ENCODE results near the gene TSPAN32.
A peak's percentile ranks its signal among the peaks of the same experiment; 100 is the strongest.

Gene TSPAN32

DNA sequence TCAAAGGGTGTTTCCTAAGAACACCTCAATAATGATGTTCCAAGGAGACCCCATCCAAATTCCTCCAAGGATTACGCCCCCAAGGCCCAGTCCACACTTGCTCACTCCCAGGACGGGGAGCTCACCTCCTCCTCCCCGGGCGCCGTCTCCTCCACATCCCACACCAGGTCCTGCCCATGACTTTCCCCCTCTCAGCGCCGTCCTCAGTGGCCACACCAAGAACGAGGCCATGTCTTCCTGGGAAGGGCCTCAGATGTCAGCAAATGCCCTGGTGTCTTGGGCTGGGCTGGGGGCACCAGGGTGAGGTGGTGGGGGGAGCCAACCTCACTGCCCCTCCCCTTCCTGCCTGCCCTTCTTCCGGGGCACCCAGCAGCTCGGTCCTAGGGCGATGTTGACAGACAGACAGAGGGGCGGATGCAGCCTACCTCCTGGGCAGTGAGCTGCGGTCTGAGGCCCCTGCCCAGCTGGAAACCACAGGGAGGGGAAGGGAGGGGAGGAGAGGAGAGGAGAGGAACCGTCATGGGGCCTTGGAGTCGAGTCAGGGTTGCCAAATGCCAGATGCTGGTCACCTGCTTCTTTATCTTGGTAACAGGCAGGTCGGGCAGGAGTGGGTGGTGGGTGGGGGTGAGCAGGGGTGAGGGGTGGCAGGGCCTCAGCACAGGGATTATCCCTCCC, at the start of gene TSPAN32, which contains the start of gene C11orf21:
TSS of gene TSPAN32 (plus strand) at position 383 of the 675 bp plus-strand sequence. CDS start at position 520, 137 bp downstream.
TSS of gene C11orf21 (minus strand) at position 288 of the 675 bp plus-strand sequence. CDS start at position 178, 110 bp downstream.
- DNase-seq (ENCODE audit: extremely low spot score, insufficient read length, low read depth): peak; percentile 48
- FAIRE-seq: peak; percentile 66

DNA sequence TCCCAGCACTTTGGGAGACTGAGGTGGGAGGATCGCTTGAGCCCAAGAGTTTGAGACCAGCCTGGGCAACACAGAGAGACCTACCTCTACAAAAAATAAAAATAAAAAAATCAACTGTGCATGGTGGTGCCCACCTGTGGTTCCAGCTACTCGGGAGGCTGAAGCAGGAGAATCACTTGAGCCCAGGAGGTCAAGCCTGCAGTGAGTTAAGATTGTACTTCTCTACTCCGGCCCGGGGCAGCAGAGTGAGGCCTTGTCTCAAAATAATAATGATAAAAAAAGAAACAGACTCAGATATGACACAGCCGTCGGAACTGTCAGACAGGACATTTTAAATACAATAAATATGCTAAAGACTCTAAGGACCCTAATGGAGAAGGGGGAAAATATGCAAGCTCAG, 49.8 kb upstream of the TSPAN32 start:
- DNase-seq (ENCODE audit: extremely low spot score, insufficient read length, low read depth): no peak
- no peak for FAIRE-seq

DNA sequence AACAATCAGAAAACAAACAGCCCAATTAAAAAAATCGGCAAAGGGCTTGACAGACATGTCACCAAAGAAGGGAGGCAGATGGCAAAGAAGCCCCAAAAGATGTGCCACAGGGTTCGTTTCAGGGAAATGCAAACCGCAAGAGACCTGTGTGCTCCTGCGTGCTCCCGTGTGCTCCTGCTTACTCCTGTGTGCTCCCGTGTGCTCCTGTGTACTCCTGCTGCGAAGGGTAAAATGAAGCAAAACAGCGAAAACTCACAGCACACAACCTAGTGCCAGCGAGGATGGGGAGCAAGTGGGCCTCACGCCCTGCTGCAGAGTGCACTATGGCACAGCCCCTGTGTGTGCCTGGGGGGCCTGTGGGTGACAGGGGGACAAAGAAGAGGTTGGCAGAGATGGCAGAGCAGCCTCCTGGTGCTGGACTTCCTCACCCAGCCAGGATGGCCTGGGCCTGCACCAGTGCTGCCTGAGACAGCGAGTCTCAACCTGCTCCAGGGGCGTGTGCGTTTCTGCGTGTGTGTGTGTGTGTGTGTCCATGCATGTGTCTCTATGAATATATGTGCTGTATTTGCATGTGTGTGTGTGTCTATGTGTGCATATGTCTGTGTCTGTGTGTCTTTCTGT, 45.4 kb upstream of the TSPAN32 start:
- no peak for FAIRE-seq
- DNase-seq (ENCODE audit: extremely low spot score, insufficient read length, low read depth): no peak

DNA sequence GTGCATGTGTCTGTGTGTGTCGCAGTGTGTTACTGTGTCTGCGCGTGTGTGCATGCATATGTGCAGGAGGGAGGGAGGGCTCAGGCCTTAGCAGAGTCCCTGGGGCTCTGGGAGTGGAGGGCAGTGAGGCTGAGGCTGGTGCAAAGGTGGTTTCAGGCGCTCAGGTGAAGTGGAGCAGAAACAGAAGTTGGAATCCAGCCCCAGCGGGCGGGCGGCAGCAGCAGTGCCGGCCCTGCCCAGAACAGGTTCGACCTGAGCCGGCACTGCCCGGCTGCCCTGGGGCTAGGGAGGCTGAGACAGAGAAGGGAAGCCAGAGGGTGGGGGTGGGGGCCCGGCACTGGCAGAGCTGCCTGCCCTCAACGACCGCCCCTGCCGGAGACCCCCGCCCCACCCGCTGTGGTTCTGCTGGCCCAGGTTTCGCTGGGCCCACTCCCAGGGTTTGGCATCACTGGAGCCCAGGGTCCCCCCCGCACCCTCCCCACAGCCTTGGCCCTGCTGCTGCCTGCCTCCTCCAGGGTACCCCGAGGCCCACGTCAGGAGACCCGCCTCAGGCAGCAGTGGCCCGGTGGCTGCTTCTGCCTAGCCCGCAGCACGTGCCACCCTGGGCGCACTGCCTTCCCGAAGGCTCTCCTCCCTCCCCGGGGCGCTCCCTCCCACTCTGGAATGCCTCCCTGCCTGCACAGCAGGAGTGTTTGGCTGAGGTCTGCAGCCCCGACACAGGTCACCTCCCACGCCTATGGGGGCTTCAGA, 44.7 kb upstream of the TSPAN32 start:
- FAIRE-seq (no peak), DNase-seq (ENCODE audit: extremely low spot score, insufficient read length, low read depth) (no peak)

GRCh38 chr11:2258501-2259465, 43.0 kb upstream of the TSPAN32 start:
- FAIRE-seq (no peak), DNase-seq (ENCODE audit: extremely low spot score, insufficient read length, low read depth) (no peak)

DNA sequence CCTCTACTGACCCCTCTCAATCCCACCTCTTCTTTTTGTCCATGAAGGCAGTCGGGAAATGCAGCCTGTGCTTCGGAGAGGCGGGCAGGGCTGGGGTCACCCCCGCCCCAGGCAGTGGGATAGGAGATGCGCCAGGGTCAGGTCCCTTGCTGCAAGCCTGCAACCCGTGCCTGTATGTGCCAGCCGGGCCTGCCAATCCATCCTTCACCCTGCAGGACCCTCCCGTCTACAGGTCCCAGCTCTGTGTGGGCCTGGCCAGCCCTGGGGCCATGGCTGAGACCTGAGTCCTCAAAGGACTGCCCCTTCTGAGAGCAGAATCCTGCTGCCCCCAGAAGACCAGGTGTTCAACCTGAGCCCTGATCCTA, 42.4 kb upstream of the TSPAN32 start:
- no peak for FAIRE-seq
- DNase-seq (ENCODE audit: extremely low spot score, insufficient read length, low read depth): no peak

DNA sequence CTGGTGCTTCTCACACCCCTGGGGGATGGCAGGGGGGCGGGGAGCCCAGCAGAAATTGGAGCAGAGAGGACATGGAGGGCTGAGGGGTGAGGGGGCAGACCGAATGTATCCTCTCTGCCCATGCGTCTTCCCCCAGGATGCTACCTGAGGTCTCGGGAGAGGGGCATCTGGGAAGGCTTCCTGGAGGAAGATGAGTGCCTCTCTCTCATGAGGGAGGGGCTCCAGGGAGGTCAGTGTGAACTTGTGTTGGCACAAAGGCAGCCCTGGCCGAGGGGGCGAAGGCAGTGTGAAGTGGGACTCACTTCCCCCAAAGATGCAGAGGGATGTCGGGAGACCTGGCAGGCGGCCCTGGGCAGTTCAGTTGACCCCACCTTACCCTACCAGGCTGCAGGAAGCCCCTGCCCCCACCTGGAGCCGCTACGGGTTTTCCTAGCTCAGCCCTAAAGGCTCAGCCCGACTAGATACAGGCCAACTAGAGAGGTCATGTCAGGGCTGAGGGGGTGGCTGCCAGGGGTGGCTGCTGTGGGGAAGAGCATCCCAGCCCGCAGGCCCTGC, 41.8 kb upstream of the TSPAN32 start:
- DNase-seq (ENCODE audit: extremely low spot score, insufficient read length, low read depth) (no peak), FAIRE-seq (no peak)

- no peak for FAIRE-seq
- DNase-seq (ENCODE audit: extremely low spot score, insufficient read length, low read depth): no peak
Observed at GRCh38 chr11:2260491-2261364, 41.1 kb upstream of the TSPAN32 start.

DNA sequence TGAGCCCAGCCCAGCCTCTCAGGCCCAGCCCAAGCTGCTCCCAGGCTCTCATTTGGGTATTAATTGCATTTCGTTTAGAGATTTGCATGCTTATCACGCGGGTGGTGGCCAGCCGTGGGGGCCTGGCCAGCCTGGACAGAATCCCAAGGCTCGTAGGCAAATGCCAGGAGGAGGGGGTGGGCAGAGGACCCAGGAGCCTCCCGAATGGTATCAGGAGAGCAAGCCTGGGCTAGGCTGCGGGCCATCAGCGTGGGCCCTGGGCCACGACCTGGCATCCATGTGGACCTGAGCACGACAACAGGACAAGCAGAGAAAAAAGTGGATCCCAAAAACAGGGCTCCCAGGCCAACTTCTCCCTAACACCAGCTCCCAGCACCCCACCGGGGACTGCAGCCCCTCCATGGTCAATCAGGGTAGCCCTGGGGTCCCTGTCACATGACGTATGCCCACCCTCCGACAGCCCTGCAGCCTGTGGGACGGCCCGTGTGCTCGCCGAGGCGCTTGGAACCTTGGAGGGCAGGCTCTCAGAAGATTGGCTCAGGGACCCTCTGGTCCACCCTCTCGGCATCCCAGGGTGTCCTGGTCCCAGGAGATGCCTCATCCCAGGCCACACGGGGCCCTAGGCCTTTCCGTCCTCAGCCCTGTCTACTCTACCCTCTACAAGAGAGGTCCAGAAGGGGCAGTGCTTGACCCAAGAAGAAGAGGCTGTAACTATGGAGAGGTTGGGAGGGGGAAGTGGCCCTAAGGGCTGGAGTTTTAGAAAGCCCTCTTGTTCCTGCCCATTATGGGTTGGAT, 40.2 kb upstream of the TSPAN32 start:
- no peak for FAIRE-seq
- DNase-seq (ENCODE audit: extremely low spot score, insufficient read length, low read depth): no peak

DNA sequence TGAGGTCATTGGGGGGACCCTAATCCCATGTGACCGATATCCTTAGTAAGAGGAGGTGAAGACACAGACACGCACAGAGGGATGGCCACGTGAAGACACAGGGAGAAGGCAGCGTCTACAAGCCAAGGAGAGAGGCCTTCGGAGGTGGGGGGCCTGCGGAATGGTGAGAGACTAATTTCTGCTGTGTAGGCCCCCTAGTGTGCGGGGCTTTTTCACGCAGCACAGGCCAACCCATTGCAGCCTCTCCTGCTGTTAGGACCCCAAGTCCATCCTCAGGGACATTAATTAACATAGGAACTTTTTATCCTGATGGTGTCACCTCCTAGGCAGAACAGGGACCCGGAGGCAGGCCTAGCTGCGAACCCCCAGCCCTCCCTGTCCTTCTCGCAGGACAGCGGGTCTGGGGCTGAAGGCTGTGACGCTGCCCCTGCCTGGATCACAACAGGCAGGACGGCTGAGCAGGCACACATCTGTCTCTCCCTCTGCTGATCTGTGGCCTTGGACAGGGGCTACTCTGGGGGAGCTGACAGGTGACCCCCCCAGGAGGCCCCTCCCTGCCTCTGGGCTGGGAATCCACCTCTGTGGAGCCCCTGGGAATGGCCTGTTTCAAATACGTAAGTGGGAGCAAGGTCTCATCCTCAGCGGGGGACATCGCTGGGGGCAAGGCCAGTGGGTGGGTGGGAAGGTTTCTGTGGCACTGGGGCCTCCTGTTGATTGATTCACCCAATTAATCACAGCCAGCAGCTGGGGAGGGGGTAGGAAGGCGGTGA, 39.3 kb upstream of the TSPAN32 start:
- DNase-seq (ENCODE audit: extremely low spot score, insufficient read length, low read depth): no peak
- FAIRE-seq: no peak

GRCh38 chr11:2263071-2263565, 38.7 kb upstream of the TSPAN32 start:
- DNase-seq (ENCODE audit: extremely low spot score, insufficient read length, low read depth) (no peak), FAIRE-seq (no peak)

GRCh38 chr11:2263724-2264360, 38.0 kb upstream of the TSPAN32 start:
- FAIRE-seq: no peak
- DNase-seq (ENCODE audit: extremely low spot score, insufficient read length, low read depth): no peak

DNA sequence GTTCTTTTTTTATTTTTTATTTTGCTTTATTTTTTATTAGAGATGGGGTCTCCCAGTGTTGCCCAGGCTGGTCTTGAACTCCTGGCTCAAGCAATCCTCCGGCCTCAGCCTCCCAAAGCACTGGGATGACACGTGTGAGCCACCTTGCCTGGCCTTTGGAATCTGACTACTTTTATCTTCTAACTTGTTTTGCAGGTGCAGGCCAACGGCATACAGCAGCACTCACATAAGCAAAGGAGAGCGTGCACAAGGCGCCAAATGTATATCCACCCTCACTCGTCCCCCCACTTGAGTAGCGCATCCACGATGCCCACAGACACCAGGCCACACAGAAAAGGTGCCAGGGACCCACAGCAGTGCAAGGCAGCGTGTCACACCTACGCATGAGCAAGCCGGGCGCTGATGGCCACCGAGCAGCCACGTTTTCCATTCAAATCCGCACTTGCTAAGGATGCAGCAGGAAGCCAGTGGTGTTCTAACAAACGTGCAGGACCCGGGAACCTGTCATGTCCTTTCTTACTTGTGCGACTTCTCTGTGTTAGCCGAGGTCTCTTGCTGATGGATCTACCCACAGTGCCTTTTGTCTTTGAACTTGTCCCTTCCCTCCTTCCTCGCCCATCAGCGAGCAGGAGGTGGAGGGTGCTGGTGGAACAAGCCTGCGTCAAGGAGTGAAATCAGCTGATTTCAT, 37.3 kb upstream of the TSPAN32 start:
- DNase-seq (ENCODE audit: extremely low spot score, insufficient read length, low read depth): no peak
- FAIRE-seq: no peak

DNA sequence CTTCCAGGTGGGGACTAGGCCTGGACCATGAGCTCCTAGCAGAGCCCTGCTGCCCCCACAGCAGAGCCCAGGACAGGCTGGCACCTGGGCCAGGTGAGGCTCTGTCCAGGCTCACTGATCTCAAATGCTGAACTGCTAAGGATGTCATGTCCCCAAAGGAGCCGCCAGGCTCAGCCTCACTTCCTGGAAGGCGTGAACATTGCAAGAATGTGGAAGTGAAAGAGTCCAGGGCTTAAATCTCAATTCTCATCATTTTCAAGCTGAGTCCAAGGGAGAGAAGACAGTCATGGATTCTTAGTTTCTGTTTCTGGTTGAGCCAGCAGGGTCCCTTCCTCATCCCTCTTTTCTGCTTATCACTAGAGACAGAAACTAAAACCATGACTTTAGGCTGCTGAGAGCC, 36.4 kb upstream of the TSPAN32 start:
- FAIRE-seq (peak; percentile 80), DNase-seq (ENCODE audit: extremely low spot score, insufficient read length, low read depth) (peak; percentile 39)

DNA sequence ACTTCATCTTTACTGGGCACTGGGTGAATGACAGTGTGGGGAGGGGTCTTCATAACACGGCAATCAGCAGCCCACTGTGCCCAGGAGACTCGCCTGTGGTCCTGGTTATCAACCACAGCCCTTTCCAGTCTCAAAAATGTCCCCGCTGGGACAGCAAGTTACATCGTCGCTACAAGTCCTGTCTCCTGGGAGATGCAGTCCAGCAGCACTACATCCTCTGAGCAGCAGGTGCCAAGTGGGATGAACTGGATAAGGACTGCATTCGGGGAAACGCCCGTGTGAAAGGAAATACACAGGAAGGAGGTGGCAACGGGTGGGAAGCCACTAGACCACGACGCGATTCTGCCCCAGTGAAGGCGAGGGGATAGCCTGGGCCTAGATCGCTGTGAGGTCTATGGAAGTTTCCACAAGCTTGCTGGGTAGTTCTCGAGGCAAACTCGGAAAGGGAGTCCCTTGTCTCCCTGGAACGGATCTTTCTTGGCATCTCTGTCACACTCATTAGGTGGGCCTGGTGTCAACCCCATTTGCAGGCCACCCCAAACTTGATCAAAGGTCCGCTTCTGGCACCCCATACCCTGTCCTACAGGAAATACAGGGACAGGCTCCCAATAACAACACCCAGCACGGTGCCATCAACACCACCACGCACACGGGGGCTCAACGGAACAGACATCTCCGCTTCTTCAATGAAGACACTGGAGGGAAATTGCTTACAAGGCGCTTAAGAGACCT, 35.8 kb upstream of the TSPAN32 start:
- FAIRE-seq (no peak), DNase-seq (ENCODE audit: extremely low spot score, insufficient read length, low read depth) (no peak)

Measured in GM18507 (cell line).